A673 (cell line): ENCODE results near the gene NFIB. TPM values are rescaled to one million over a fixed set of nuclear protein-coding genes. Genes with fewer than 3 reads are reported as not detected.

Experiments used
- BruUV-seq: library from RNA; stranded (reverse); fragments of 400-500 nt; replicated peaks from 2 replicates; lab custom pipeline; 2021; lab: Mats Ljungman, UMichigan
- CTCF ChIA-PET: fragments of 300-600 bp; sonication (Branson Sonifier 250); formaldehyde crosslinking; loops from one replicate; lab custom pipeline; 2022; ENCODE audit warnings: antibody characterized with exemption; lab: Charles Lee
- POLR2A ChIA-PET: fragments of 300-600 bp; sonication (Branson Sonifier 250); formaldehyde crosslinking; loops from one replicate; lab custom pipeline; 2022; ENCODE audit warnings: antibody characterized with exemption; ENCODE audit not compliant: low non-redundant PET; lab: Charles Lee
- DNase-seq: peaks from one replicate; pipeline ENCODE4 v3.0.0-alpha.2; 2015; ENCODE audit warnings: low spot score
- H3K27ac ChIP-seq: fragments of 200-600 bp; sonication (generic); 2 replicates; pipeline ENCODE4 v1.5.1; 2016; ENCODE audit warnings: mixed run types, low read depth, mild to moderate bottlenecking, mixed read lengths, antibody characterized with exemption, low read length; ENCODE audit not compliant: poor library complexity, severe bottlenecking
- H3K27me3 ChIP-seq: fragments of 200-600 bp; sonication (generic); replicated peaks from 2 replicates; pipeline ENCODE4 v1.6.1; 2017; ENCODE audit warnings: mixed run types, low read depth, mild to moderate bottlenecking, mixed read lengths, antibody characterized with exemption, low read length; ENCODE audit not compliant: insufficient read depth, poor library complexity
- H3K36me3 ChIP-seq: fragments of 200-600 bp; sonication (generic); 2 replicates; pipeline ENCODE4 v1.6.1; 2016; ENCODE audit warnings: mixed run types, mild to moderate bottlenecking, mixed read lengths, antibody characterized with exemption, low read length; ENCODE audit not compliant: insufficient read depth, poor library complexity, severe bottlenecking
- H3K4me1 ChIP-seq: fragments of 200-600 bp; sonication (generic); 2 replicates; pipeline ENCODE4 v1.6.1; 2017; ENCODE audit warnings: mixed run types, mild to moderate bottlenecking, mixed read lengths, antibody characterized with exemption, low read length; ENCODE audit not compliant: insufficient read depth, poor library complexity, severe bottlenecking
- H3K4me3 ChIP-seq: fragments of 200-600 bp; sonication (generic); 2 replicates; pipeline ENCODE4 v1.5.1; 2016; ENCODE audit warnings: low read depth, mixed run types, mild to moderate bottlenecking, mixed read lengths, low read length; ENCODE audit not compliant: poor library complexity, severe bottlenecking
- H3K9me3 ChIP-seq: fragments of 200-600 bp; sonication (generic); 2 replicates; pipeline ENCODE4 v1.6.1; 2016; ENCODE audit warnings: mixed run types, low read depth, mild to moderate bottlenecking, mixed read lengths, antibody characterized with exemption, low read length; ENCODE audit not compliant: poor library complexity, severe bottlenecking
- EZH2 ChIP-seq: fragments of 200-600 bp; sonication (generic); IDR thresholded peaks from 2 replicates; pipeline ENCODE4 v1.6.1; 2017; ENCODE audit warnings: borderline replicate concordance, low read depth, mild to moderate bottlenecking, mixed read lengths, antibody characterized with exemption, low read length; ENCODE audit not compliant: poor library complexity, severe bottlenecking
- intact Hi-C: fragments of 100-400 bp; cut with micrococcal nuclease; formaldehyde crosslinking; loops from one replicate; pipeline ENCODE4 v1.10.0; 2022; ENCODE audit not compliant: unreplicated experiment
- total RNA-seq: library from RNA; stranded (reverse); gene quantifications from 2 replicates; pipeline ENCODE4 v1.2.3, GENCODE V29; 2021
- TF ChIP-seq, protein P1 (sequence below): fragments of 300-800, 200-600 bp; sonication (generic); conservative IDR thresholded peaks from 2 replicates; pipeline ENCODE4 v1.5.1; 2017; ENCODE audit warnings: low read depth, mild to moderate bottlenecking, antibody characterized with exemption, low read length, moderate library complexity, mixed read lengths

NFIB gene
- total RNA-seq, 1 experiment from 2014 or later, result 41.2 TPM

DNA sequence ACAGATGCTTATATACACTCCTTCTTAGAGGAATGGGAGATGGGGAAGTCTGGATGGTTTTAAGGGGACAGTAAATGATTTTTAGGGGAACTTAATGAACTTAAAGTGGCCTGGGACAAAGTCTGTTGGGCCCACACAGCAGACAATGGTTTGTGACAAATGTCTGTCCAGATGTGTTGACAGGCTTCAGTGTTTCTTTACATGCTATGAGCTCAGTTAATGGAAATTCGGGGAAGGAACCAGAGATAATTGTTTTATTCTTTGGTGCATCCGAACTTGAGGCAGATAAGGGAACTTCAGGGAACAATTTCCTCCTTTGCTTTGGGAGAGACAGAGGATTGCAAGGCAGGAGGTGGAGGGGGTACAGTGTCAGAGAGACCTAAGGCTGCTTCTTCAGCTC, 52.3 kb downstream of the NFIB start:
- Histone ChIP-seq H3K9me3 (no peaks in the 10 kb centered on the region), H3K27ac (no peak overlapping the region), H3K4me3 (no peak overlapping the region), H3K36me3 (no peaks in the 10 kb centered on the region), H3K4me1 (peaks cover 23% of the 10 kb centered on the region), H3K27me3 (no peaks in the 10 kb centered on the region)
- no peak for DNase-seq
- no peak for TF ChIP-seq EZH2
- TF ChIP-seq, protein P1, sequence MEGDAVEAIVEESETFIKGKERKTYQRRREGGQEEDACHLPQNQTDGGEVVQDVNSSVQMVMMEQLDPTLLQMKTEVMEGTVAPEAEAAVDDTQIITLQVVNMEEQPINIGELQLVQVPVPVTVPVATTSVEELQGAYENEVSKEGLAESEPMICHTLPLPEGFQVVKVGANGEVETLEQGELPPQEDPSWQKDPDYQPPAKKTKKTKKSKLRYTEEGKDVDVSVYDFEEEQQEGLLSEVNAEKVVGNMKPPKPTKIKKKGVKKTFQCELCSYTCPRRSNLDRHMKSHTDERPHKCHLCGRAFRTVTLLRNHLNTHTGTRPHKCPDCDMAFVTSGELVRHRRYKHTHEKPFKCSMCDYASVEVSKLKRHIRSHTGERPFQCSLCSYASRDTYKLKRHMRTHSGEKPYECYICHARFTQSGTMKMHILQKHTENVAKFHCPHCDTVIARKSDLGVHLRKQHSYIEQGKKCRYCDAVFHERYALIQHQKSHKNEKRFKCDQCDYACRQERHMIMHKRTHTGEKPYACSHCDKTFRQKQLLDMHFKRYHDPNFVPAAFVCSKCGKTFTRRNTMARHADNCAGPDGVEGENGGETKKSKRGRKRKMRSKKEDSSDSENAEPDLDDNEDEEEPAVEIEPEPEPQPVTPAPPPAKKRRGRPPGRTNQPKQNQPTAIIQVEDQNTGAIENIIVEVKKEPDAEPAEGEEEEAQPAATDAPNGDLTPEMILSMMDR, result no peak
- ChIA-PET CTCF (no interaction called here), POLR2A (no interaction called here)
- BruUV-seq, result no TSS peak
- intact Hi-C loops, result no loop called here

DNA sequence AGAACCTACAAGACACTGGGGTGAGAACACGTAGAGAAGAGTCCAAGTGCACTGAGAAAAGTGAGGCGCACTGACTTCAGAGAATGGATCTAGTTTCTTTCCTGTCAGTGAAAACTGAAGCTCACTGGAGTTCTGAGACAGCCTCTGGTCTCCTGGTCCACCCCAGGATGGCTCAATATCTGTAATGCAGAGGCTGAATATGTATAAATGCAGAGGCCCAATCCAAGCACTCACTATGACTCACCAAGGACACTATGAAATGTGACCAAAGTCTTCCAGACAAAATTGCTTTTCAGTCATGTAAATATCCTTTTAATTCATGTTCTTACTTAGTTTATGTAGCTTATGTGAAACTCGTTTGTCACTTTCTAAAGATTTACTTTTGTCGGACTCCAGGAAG, 53.8 kb downstream of the NFIB start:
- Histone ChIP-seq H3K27me3 (no peaks in the 10 kb centered on the region), H3K27ac (no peak overlapping the region), H3K9me3 (no peaks in the 10 kb centered on the region), H3K36me3 (no peaks in the 10 kb centered on the region), H3K4me1 (peaks cover 23% of the 10 kb centered on the region), H3K4me3 (no peak overlapping the region)
- no TSS peak for BruUV-seq
- DNase-seq, result no peak
- intact Hi-C loops, result no loop called here
- ChIA-PET POLR2A (no interaction called here), CTCF (no interaction called here)
- TF ChIP-seq, protein P1, result no peak
- no peak for TF ChIP-seq EZH2

DNA sequence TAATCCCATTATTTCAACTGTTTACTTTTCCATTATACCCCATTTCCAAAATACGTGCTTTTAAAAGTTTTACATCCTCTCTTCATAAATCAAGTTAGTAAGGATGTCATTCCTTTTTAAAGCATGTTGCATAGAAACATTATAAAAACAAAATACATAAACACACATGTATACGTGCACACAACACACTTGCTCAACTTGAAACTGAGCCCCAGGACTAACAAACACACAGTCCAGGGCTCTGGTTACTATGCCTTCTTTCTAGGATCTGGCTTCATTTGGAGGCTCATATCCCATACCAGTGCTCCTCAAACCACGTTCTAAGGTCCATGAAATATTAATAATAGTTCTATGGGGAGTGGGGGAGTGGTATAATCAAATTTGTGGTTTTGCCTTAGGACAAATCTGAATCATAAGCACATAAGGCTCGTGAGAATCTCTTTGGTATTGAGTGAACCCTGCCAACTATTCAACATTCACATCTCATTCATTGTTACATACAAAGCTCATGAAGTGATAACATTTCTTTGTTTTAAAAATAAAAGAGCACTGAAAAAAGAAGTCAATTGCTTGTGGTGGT, 55.2 kb downstream of the NFIB start:
- no peak overlapping the region for H3K4me3 ChIP-seq
- no peaks in the 10 kb centered on the region for H3K36me3 ChIP-seq
- H3K27me3 ChIP-seq, result no peaks in the 10 kb centered on the region
- peak overlapping the region; percentile 50 for H3K27ac ChIP-seq
- peaks cover 17% of the 10 kb centered on the region for H3K4me1 ChIP-seq
- H3K9me3 ChIP-seq, result no peaks in the 10 kb centered on the region
- no peak for TF ChIP-seq EZH2
- TF ChIP-seq, protein P1, result no peak
- CTCF ChIA-PET, result no interaction called here
- no TSS peak for BruUV-seq
- POLR2A ChIA-PET, result no interaction called here
- no peak for DNase-seq
- intact Hi-C loops, result no loop called here
